Neuronal stem cell (in vitro differentiated cells): ENCODE measurements around the gene RPE.

Experiments used
- DNase-seq: peaks from one replicate; pipeline ENCODE4 v3.0.0-alpha.2; 2013; ENCODE audit warnings: low spot score
- H2AFZ ChIP-seq: one replicate; pipeline ENCODE4 v1.6.1; 2013; ENCODE audit warnings: mild to moderate bottlenecking, low read length, inconsistent platforms
- H2AK5ac ChIP-seq: 2 replicates; pipeline ENCODE4 v1.6.1; 2013; ENCODE audit warnings: low read depth, mild to moderate bottlenecking, inconsistent platforms, low read length, moderate library complexity, mixed read lengths
- H2BK120ac ChIP-seq: 2 replicates; pipeline ENCODE4 v1.6.1; 2013; ENCODE audit warnings: low read depth, mild to moderate bottlenecking, inconsistent platforms, low read length, moderate library complexity, mixed read lengths
- H2BK12ac ChIP-seq: one replicate; pipeline ENCODE4 v1.6.1; 2013; ENCODE audit warnings: low read length, inconsistent platforms
- H2BK15ac ChIP-seq: 2 replicates; pipeline ENCODE4 v1.6.1; 2013; ENCODE audit warnings: mild to moderate bottlenecking, low read length, inconsistent platforms, mixed read lengths
- H2BK5ac ChIP-seq: one replicate; pipeline ENCODE4 v1.6.1; 2013; ENCODE audit warnings: inconsistent platforms, mild to moderate bottlenecking, low read length, moderate library complexity
- H3K14ac ChIP-seq: one replicate; pipeline ENCODE4 v1.6.1; 2013; ENCODE audit warnings: low read length, inconsistent platforms
- H3K18ac ChIP-seq: 2 replicates; pipeline ENCODE4 v1.6.1; 2013; ENCODE audit warnings: low read length, inconsistent platforms
- H3K23ac ChIP-seq: 2 replicates; pipeline ENCODE4 v1.6.1; 2013; ENCODE audit warnings: low read depth, mild to moderate bottlenecking, mixed read lengths, low read length, inconsistent platforms; ENCODE audit not compliant: poor library complexity
- H3K27ac ChIP-seq: replicated peaks from 3 replicates; pipeline ENCODE4 v1.5.1; 2013; ENCODE audit warnings: low read length, inconsistent platforms
- H3K27me3 ChIP-seq, 3 experiments: 2 replicates each; pipeline ENCODE4 v1.6.1; 2013; ENCODE audit warnings: low read length in 3 of 3, mild to moderate bottlenecking in 2 of 3, inconsistent platforms in 1 of 3, low read depth in 1 of 3, mixed read lengths in 1 of 3, moderate library complexity in 1 of 3; ENCODE audit not compliant: control insufficient read depth in 3 of 3, insufficient read depth in 3 of 3
- H3K36me3 ChIP-seq, 2 donors: replicated peaks in 1 of 2; 2 replicates each; pipeline ENCODE4 v1.6.1; 2013; ENCODE audit warnings: low read length in 2 of 2; ENCODE audit not compliant: control insufficient read depth in 2 of 2, insufficient read depth in 2 of 2
- H3K4ac ChIP-seq: 2 replicates; pipeline ENCODE4 v1.6.1; 2013; ENCODE audit warnings: inconsistent platforms, mild to moderate bottlenecking, low read length, moderate library complexity
- H3K4me1 ChIP-seq, 2 donors: 1 replicate in 1 of 2; 2 replicates in 1 of 2; pipeline ENCODE4 v1.6.1; 2013; ENCODE audit warnings: low read length in 2 of 2, low read depth in 1 of 2; ENCODE audit not compliant: control insufficient read depth in 2 of 2, insufficient read depth in 1 of 2
- H3K4me2 ChIP-seq: one replicate; pipeline ENCODE4 v1.6.1; 2013; ENCODE audit warnings: mild to moderate bottlenecking, low read length, inconsistent platforms; ENCODE audit not compliant: insufficient read depth, poor library complexity, severe bottlenecking
- H3K4me3 ChIP-seq, 2 donors: 2 replicates each; pipeline ENCODE4 v1.5.1; 2013; ENCODE audit warnings: low read length in 2 of 2, mild to moderate bottlenecking in 2 of 2, inconsistent platforms in 1 of 2, moderate library complexity in 1 of 2
- H3K79me1 ChIP-seq: one replicate; pipeline ENCODE4 v1.6.1; 2013; ENCODE audit warnings: low read depth, mild to moderate bottlenecking, inconsistent platforms, low read length, moderate library complexity
- H3K9ac ChIP-seq: one replicate; pipeline ENCODE4 v1.6.1; 2013; ENCODE audit warnings: mild to moderate bottlenecking, low read depth, low read length, inconsistent platforms; ENCODE audit not compliant: poor library complexity
- H3K9me3 ChIP-seq, 2 donors: replicated peaks in 1 of 2; 2 replicates each; pipeline versions ENCODE3 to v1.6.1; 2013; ENCODE audit warnings: low read length in 2 of 2, mild to moderate bottlenecking in 2 of 2, inconsistent platforms in 1 of 2, low read depth in 1 of 2, mixed read lengths in 1 of 2, moderate library complexity in 1 of 2; ENCODE audit not compliant: control insufficient read depth in 2 of 2, insufficient read depth in 1 of 2
- H4K8ac ChIP-seq: one replicate; pipeline ENCODE4 v1.6.1; 2013; ENCODE audit warnings: low read depth, mild to moderate bottlenecking, inconsistent platforms, low read length, moderate library complexity
- H4K91ac ChIP-seq: one replicate; pipeline ENCODE4 v1.6.1; 2013; ENCODE audit warnings: low read length, low read depth, mild to moderate bottlenecking, inconsistent platforms; ENCODE audit not compliant: poor library complexity
- WGBS, 2 donors: extraction: QIAGEN DNeasy Blood & Tissue Kit; methylation state at CpG; one replicate each; pipeline ENCODE4 v1.1.7; 2013; ENCODE audit warnings: missing lambda C conversion rate in 2 of 2, mixed read lengths in 1 of 2; ENCODE audit not compliant: insufficient read length in 2 of 2, insufficient replicate concordance in 1 of 2; ENCODE audit errors: extremely low coverage in 2 of 2; 5-methylcytosine and 5-hydroxymethylcytosine counted together

RPE gene

DNA sequence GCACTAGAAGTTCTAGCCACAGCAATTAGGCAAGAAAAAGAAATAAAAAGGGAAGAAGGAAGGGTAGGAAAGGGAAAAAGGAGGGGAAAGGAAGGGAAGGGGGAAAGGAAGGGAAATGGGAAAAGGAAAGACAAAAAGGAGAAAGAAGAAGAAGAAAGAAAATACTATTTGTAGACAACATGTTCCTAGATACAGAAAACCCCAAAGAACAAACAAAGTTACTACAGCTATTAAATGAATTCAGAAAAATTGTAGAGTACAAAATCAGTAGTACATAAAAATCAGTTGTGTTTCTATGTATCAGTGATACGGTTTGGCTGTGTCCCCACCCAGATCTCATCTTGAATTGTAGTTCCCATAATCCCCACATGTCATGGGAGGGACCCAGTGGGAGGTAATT is 52.3 kb downstream of the RPE start:
- H3K18ac ChIP-seq, result no peak overlapping the region
- no peak overlapping the region for H2AFZ ChIP-seq
- H3K9me3 ChIP-seq, result peaks cover 6 to 15% of the 10 kb centered on the region in 2 donors
- no peaks in the 10 kb centered on the region for H3K79me1 ChIP-seq
- peaks cover 0 to 2% of the 10 kb centered on the region in 2 donors for H3K36me3 ChIP-seq
- H3K4me1 ChIP-seq, result no peaks in the 10 kb centered on the region
- H3K9ac ChIP-seq, result no peak overlapping the region
- H3K23ac ChIP-seq, result no peak overlapping the region
- H3K14ac ChIP-seq, result no peak overlapping the region
- no peaks in the 10 kb centered on the region for H3K27me3 ChIP-seq
- no peak overlapping the region for H3K4ac ChIP-seq
- no peak overlapping the region for H2BK120ac ChIP-seq
- no peak overlapping the region for H2BK5ac ChIP-seq
- H3K4me3 ChIP-seq, result no peak overlapping the region
- no peak overlapping the region for H3K27ac ChIP-seq
- H2BK12ac ChIP-seq, result no peak overlapping the region
- WGBS, 2 donors, result no CpG with 5 or more reads among the region's 1 CpG
- no peak for DNase-seq
- H2AK5ac ChIP-seq, result no peak overlapping the region
- H4K8ac ChIP-seq, result no peak overlapping the region
- no peak overlapping the region for H2BK15ac ChIP-seq
- no peak overlapping the region for H4K91ac ChIP-seq
- H3K4me2 ChIP-seq, result no peak overlapping the region

GRCh38 chr2:210055825-210056224 is 53.4 kb downstream of the RPE start:
- H4K8ac ChIP-seq, result no peak overlapping the region
- WGBS, 2 donors, result no CpG with 5 or more reads among the region's 3 CpGs

GRCh38 chr2:210063306-210063705 is 60.9 kb downstream of the RPE start:
- WGBS, 2 donors, result no CpG with 5 or more reads among the region's 2 CpGs

More at GRCh38 chr2:210055825-210056224, 53.4 kb downstream of the RPE start:
- no peak overlapping the region for H2BK120ac ChIP-seq
- no peaks in the 10 kb centered on the region for H3K27me3 ChIP-seq
- H3K4ac ChIP-seq, result no peak overlapping the region
- H3K27ac ChIP-seq, result no peak overlapping the region
- peaks cover 0 to 2% of the 10 kb centered on the region in 2 donors for H3K36me3 ChIP-seq
- H2BK12ac ChIP-seq, result no peak overlapping the region
- H3K9ac ChIP-seq, result no peak overlapping the region
- peaks cover 6 to 15% of the 10 kb centered on the region in 2 donors for H3K9me3 ChIP-seq
- H3K79me1 ChIP-seq, result no peaks in the 10 kb centered on the region
- H2BK15ac ChIP-seq, result no peak overlapping the region
- DNase-seq, result no peak
- no peak overlapping the region for H2AFZ ChIP-seq
- no peak overlapping the region for H2BK5ac ChIP-seq
- no peaks in the 10 kb centered on the region for H3K4me1 ChIP-seq
- H2AK5ac ChIP-seq, result no peak overlapping the region
- H3K18ac ChIP-seq, result no peak overlapping the region
- H4K91ac ChIP-seq, result no peak overlapping the region
- no peak overlapping the region for H3K23ac ChIP-seq
- H3K14ac ChIP-seq, result no peak overlapping the region
- H3K4me3 ChIP-seq, result no peak overlapping the region
- no peak overlapping the region for H3K4me2 ChIP-seq

More at GRCh38 chr2:210063306-210063705, 60.9 kb downstream of the RPE start:
- no peak overlapping the region for H3K4me2 ChIP-seq
- no peak overlapping the region for H2BK120ac ChIP-seq
- DNase-seq, result no peak
- H3K36me3 ChIP-seq, result no peaks in the 10 kb centered on the region
- H3K9me3 ChIP-seq, result no peaks in the 10 kb centered on the region
- peaks cover 0 to 1% of the 10 kb centered on the region in 2 donors for H3K4me1 ChIP-seq
- no peak overlapping the region for H2AK5ac ChIP-seq
- H3K27ac ChIP-seq, result no peak overlapping the region
- H4K8ac ChIP-seq, result no peak overlapping the region
- no peak overlapping the region for H3K23ac ChIP-seq
- H3K4ac ChIP-seq, result no peak overlapping the region
- no peak overlapping the region for H3K18ac ChIP-seq
- no peaks in the 10 kb centered on the region for H3K79me1 ChIP-seq
- no peak overlapping the region for H2BK15ac ChIP-seq
- no peak overlapping the region for H2BK5ac ChIP-seq
- no peak overlapping the region for H4K91ac ChIP-seq
- no peaks in the 10 kb centered on the region for H3K27me3 ChIP-seq
- H3K9ac ChIP-seq, result no peak overlapping the region
- H3K4me3 ChIP-seq, result no peak overlapping the region
- H2AFZ ChIP-seq, result no peak overlapping the region
- H3K14ac ChIP-seq, result no peak overlapping the region
- H2BK12ac ChIP-seq, result no peak overlapping the region
